DMS153 treated with DMSO at 0.1 percent for 48 hours (cell line): Measurements from ENCODE around the gene TFRC.
"Not testable (repeated sequence)": the region's sequence is repeated elsewhere in the genome, so short reads cannot be mapped to it uniquely, and the experiment has no call there.

Source experiments
- DNase-seq: peaks from one replicate; lab custom pipeline; 2025; ENCODE audit not compliant: unreplicated experiment; lab: John Stamatoyannopoulos, UW

TFRC gene

DNA sequence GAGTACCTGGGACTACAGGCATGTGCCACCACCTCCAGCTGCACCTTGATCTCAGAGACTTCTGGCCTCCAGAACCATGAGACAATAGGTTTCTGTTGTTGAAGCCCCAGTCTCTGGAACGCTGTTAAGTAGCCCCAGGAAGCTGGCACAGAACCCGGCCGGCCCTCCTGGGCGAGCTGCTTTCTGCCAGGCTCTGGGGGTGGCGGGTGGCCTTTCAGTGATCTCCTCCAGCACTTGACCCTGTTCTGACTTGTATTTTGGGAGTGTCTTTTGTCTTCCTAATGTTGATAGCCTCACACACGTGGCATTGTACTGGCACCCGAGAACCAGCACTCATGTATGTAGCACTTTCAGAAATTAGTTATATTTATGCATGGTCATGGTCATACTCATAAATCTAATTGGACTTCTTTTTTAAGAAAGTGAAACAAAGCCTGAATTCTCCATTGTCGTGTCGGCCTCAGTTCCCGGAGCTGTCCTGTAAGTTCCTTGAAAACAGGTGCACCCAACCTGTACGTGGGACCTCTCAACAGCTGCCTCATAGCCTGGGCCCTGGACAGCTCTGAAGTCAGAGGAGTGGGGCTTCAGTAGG lies 74.0 kb downstream of the TFRC start:
- DNase-seq, result no peak

DNA sequence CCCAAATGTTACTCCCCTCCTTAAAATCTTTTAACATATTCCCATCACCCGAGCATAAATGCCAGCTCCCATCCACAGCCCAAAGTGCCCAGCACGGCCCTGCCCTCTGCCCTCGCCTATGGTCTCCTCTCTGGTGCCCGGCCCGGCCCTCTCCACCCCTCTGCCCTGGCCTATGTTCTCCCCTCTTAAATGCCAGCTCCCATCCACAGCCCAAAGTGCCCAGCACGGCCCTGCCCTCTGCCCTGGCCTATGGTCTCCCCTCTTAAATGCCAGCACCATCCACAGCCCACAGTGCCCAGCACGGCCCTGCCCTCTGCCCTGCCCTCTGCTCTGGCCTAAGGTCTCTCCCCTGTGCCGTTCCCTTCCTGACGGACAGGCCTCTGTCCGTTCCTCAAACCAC lies 76.6 kb downstream of the TFRC start:
- DNase-seq, result not testable (repeated sequence)

DNA sequence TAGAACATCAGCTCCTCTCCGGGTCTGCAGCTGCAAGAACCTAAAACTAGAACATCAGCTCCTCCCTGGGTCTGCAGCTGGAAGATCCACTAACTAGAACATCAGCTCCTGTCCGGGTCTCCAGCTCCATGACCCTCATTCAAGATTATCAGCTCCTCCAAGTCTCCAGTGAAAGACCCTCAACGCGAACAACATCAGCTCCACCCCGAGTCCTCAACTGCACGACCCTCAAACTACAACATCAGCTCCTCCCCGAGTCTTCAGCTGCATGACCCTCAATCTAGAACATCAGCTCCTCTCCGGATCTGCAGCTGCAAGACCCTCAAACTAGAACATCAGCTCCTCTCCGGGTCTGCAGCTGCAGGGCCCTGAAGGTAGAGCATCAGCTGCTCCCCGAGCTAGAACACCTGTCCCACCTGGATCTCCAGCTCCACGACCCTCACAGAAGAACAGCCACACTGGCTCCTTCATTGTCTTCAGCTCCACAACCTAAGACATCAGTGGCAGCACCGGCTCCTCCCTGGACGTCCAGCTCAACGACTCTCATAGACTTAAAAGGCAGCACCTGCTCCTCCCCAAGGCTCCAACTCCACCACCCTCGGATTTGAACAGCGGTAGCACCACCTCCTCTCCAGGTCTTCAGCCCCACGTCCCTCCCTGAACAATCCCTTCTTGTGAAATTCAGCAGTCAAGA lies 77.4 kb downstream of the TFRC start:
- DNase-seq, result not testable (repeated sequence)

DNA sequence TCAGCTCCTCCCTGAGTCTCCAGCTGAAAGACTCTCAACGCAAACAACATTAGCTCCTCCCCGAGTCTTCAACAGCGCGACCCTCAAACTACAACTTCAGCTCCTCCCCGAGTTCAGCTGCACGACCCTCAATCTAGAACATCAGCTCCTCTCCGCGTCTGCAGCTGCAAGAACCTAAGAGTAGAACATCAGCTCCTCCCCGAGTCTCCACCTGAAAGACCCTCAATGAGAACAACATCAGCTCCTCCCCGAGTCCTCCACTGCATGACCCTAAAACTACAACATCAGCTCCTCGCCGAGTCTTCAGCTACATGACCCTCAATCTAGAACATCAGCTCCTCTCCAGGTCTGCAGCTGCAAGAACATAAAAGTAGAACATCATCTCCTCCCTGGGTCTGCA lies 78.3 kb downstream of the TFRC start:
- no peak for DNase-seq

DNA sequence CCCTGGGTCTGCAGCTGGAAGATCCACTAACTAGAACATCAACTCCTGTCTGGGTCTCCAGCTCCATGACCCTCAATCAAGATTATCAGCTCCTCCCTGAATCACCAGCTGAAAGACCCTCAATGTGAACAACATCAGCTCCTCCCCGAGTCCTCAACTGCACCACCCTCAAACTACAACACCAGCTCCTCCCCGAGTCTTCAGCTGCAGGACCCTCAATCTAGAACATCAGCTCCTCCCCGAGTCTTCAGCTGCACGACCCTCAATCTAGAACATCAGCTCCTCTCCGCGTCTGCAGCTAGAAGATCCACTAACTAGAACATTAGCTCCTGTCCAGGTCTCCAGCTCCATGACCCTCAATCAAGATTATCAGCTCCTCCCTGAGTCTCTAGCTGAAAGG lies 79.2 kb downstream of the TFRC start:
- DNase-seq, result not testable (repeated sequence)

DNA sequence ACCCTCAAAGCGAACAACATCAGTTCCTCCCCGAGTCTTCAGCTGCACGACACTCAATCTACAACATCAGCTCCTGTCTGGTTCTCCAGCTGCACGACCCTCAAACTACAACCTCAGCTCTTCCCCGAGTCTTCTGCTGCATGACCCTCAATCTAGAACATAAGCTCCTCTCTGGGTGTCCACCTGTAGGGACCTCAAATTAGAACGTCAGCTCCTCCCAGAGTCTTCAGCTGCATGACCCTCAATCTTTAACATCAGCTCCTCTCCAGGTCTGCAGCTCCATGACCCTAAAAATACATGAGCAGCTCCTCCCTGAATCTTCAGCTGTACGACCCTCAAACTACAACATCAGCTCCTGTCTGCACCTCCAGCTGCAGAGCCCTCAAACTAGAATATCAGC lies 80.7 kb downstream of the TFRC start:
- not testable (repeated sequence) for DNase-seq

DNA sequence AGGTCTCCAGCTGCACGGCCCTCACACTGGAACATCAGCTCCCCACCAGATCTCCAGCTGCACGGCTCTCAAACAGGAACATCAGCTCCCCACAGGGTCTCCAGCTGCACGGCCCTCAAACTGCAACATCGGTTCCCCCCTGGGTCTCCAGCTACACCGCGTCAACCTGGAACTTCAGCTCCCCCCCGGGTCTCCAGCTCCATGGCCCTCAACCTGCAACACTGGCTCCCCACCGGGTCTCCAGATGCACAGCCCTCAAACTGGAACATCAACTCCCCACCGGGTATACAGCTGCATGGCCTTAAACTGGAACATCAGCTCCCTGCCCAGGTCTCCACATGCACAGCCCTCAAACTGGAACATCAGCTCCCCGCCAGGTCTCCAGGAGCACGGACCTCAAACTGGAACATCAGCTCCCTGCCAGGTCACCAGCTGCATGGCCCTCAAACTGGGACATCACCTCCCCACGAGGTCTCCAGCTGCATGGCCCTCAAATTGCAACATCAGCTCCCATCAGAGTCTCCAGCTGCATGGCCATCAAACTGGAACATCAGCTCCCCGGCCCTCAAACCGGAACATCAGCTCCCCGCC lies 81.4 kb downstream of the TFRC start:
- not testable (repeated sequence) for DNase-seq

DNA sequence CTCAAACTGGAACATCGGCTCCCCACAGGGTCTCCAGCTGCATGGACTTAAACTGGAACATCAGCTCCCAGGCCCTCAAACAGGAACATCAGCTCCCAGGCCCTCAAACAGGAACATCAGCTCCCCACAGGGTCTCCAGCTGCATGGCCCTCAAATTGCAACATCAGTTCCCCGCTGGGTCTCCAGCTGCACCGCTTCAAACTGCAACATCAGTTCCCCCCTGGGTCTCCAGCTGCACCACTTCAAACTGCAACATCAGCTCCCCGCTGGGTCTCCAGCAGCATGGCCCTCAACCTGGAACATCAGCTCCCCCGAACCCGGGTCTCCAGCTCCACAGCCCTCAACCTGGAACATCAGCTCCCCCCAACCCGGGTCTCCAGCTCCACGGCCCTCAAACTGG lies 82.0 kb downstream of the TFRC start:
- no peak for DNase-seq
